Neural cell (in vitro differentiated cells): ENCODE data around the gene TRIB2.

Experiments used
- CTCF ChIP-seq: fragments of 450-650 bp; IDR thresholded peaks from 2 replicates; pipeline ENCODE4 v1.5.1; 2014; ENCODE audit warnings: antibody characterized with exemption, mild to moderate bottlenecking, moderate library complexity; ENCODE audit not compliant: poor library complexity, severe bottlenecking
- EP300 ChIP-seq: fragments of 450-650 bp; conservative IDR thresholded peaks from 2 replicates; pipeline ENCODE4 v1.6.1; 2014; ENCODE audit warnings: antibody characterized with exemption, mild to moderate bottlenecking, moderate library complexity; ENCODE audit not compliant: poor library complexity, severe bottlenecking
- EZH2 ChIP-seq: fragments of 200-600, 300-800 bp; shearing (Covaris generic), sonication (generic); IDR thresholded peaks from 2 replicates; pipeline ENCODE4 v1.6.1; 2014; ENCODE audit warnings: antibody characterized with exemption, low read length, borderline replicate concordance, mild to moderate bottlenecking; ENCODE audit not compliant: insufficient read depth, poor library complexity, severe bottlenecking
- MXI1 ChIP-seq: fragments of 450-650 bp; conservative IDR thresholded peaks from 2 replicates; pipeline ENCODE4 v1.6.1; 2014; ENCODE audit warnings: antibody characterized with exemption, mild to moderate bottlenecking; ENCODE audit not compliant: poor library complexity, severe bottlenecking
- POLR2AphosphoS5 ChIP-seq: IDR thresholded peaks from 2 replicates; pipeline ENCODE4 v1.6.1; 2012
- RAD21 ChIP-seq: fragments of 450-650 bp; conservative IDR thresholded peaks from 2 replicates; pipeline ENCODE4 v1.6.1; 2014; ENCODE audit warnings: antibody characterized with exemption, mild to moderate bottlenecking, moderate library complexity
- SMC3 ChIP-seq: fragments of 450-650 bp; conservative IDR thresholded peaks from 2 replicates; pipeline ENCODE4 v1.6.1; 2014; ENCODE audit warnings: antibody characterized with exemption, mild to moderate bottlenecking, moderate library complexity; ENCODE audit not compliant: poor library complexity
- TF ChIP-seq, protein P1 (sequence below): IDR thresholded peaks from 2 replicates; pipeline ENCODE4 v1.6.1; 2012; ENCODE audit warnings: borderline replicate concordance

DNA sequence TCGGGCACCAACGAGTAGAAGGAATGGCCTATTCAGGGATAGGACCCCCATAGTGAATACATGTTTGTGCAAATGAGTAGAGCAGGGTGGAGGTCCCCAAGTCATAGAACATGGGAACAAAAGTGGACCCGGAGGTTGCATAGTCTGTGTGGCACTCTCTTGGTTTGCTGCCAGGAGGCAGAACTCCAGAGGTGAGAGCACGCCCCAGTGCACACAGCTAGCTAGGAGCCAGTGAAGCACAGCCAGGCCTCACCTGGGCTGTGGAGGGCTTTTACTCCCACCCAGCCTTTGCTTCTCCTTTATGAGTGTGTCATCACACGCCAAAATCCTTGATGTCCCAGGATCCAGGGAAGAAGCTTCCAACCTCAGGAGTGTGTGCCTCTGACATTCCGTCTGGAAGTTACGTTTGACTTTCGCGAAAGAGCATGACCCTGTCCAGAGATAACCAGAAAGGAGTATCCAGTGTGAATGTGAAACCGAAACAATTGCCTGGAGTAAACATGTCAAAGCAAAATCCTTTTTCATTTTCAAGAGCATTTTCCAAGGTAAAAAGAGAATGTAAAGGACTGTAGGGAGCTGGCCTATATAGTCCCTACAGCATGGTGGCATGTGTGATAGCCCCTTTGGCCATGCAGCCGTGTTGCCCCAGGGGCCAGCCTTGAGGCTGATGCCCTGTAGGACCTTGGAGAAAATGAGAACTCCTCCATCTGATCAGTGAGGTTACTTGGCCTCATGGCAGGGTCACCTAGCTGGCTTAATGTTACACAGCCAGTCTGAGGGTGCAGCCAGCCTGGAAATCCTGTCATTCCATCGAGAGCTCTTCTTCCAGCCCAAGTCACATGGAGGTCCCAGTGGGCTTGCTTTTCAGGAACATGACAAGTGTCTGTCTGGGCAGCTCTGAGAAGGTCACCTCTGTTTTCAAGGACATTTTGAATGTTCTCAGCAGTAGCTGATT is 8.8 kb downstream of the TRIB2 start:
- TF ChIP-seq CTCF = no peak
- TF ChIP-seq EP300 = no peak
- no peak for TF ChIP-seq EZH2
- TF ChIP-seq, protein P1, sequence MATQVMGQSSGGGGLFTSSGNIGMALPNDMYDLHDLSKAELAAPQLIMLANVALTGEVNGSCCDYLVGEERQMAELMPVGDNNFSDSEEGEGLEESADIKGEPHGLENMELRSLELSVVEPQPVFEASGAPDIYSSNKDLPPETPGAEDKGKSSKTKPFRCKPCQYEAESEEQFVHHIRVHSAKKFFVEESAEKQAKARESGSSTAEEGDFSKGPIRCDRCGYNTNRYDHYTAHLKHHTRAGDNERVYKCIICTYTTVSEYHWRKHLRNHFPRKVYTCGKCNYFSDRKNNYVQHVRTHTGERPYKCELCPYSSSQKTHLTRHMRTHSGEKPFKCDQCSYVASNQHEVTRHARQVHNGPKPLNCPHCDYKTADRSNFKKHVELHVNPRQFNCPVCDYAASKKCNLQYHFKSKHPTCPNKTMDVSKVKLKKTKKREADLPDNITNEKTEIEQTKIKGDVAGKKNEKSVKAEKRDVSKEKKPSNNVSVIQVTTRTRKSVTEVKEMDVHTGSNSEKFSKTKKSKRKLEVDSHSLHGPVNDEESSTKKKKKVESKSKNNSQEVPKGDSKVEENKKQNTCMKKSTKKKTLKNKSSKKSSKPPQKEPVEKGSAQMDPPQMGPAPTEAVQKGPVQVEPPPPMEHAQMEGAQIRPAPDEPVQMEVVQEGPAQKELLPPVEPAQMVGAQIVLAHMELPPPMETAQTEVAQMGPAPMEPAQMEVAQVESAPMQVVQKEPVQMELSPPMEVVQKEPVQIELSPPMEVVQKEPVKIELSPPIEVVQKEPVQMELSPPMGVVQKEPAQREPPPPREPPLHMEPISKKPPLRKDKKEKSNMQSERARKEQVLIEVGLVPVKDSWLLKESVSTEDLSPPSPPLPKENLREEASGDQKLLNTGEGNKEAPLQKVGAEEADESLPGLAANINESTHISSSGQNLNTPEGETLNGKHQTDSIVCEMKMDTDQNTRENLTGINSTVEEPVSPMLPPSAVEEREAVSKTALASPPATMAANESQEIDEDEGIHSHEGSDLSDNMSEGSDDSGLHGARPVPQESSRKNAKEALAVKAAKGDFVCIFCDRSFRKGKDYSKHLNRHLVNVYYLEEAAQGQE = no peak
- TF ChIP-seq SMC3 = no peak
- no peak for TF ChIP-seq RAD21
- TF ChIP-seq POLR2AphosphoS5 = no peak
- TF ChIP-seq MXI1 = no peak
